Astrocyte (in vitro differentiated cells and primary cell): Measurements from ENCODE around the gene CYB5B. TPM values are rescaled to one million over a fixed set of nuclear protein-coding genes. Genes with fewer than 3 reads are reported as not detected.

Experiments used
- DNase-seq: peaks from one replicate; pipeline ENCODE4 v3.0.0-alpha.2; 2010; ENCODE audit warnings: low read depth
- FAIRE-seq: peaks from 2 replicates; lab custom pipeline; 2011; peaks lifted over from hg19 to GRCh38; lab: Jason Lieb, UNC
- H2AFZ ChIP-seq: 2 replicates; pipeline ENCODE4 v1.6.0; 2012; ENCODE audit warnings: low read depth, low read length, inconsistent platforms
- H3K27ac ChIP-seq: 2 replicates; pipeline ENCODE4 v1.5.1; 2011; ENCODE audit warnings: low read depth, low read length, inconsistent platforms
- H3K27me3 ChIP-seq: 2 replicates; pipeline ENCODE4 v1.6.0; 2011; ENCODE audit warnings: low read length, inconsistent platforms; ENCODE audit not compliant: insufficient read depth
- H3K36me3 ChIP-seq: 2 replicates; pipeline ENCODE4 v1.5.1; 2011; ENCODE audit warnings: low read length, inconsistent platforms; ENCODE audit not compliant: insufficient read depth
- H3K4me1 ChIP-seq: 2 replicates; pipeline ENCODE4 v1.5.1; 2011; ENCODE audit warnings: low read length, inconsistent platforms; ENCODE audit not compliant: insufficient read depth
- H3K4me2 ChIP-seq: 2 replicates; pipeline ENCODE4 v1.6.0; 2012; ENCODE audit warnings: low read length, inconsistent platforms
- H3K4me3 ChIP-seq: 2 replicates; pipeline ENCODE4 v1.5.1; 2011; ENCODE audit warnings: low read depth, mild to moderate bottlenecking, low read length, inconsistent platforms; ENCODE audit not compliant: insufficient read depth
- H3K79me2 ChIP-seq: 2 replicates; pipeline ENCODE4 v1.6.0; 2012; ENCODE audit warnings: mild to moderate bottlenecking, low read length, inconsistent platforms; ENCODE audit not compliant: insufficient read depth
- H3K9ac ChIP-seq: 2 replicates; pipeline ENCODE4 v1.6.0; 2012; ENCODE audit warnings: mild to moderate bottlenecking, low read length, inconsistent platforms
- H3K9me3 ChIP-seq: 2 replicates; pipeline ENCODE4 v1.5.1; 2012; ENCODE audit warnings: low read depth, mild to moderate bottlenecking, low read length, inconsistent platforms; ENCODE audit not compliant: insufficient read depth
- H4K20me1 ChIP-seq: 2 replicates; pipeline ENCODE4 v1.6.0; 2012; ENCODE audit warnings: low read length, inconsistent platforms; ENCODE audit not compliant: insufficient read depth
- H3K27ac Mint-ChIP-seq: one replicate; pipeline ENCODE4 v1.8.0; 2021; ENCODE audit warnings: mild to moderate bottlenecking, mixed read lengths; ENCODE audit not compliant: unreplicated experiment
- H3K27me3 Mint-ChIP-seq: one replicate; pipeline ENCODE4 v1.8.0; 2021; ENCODE audit warnings: low read depth, mixed read lengths; ENCODE audit not compliant: unreplicated experiment
- H3K36me3 Mint-ChIP-seq: one replicate; pipeline ENCODE4 v1.8.0; 2021; ENCODE audit warnings: low read depth, mixed read lengths; ENCODE audit not compliant: unreplicated experiment
- H3K4me1 Mint-ChIP-seq: one replicate; pipeline ENCODE4 v1.8.0; 2021; ENCODE audit warnings: low read depth, mixed read lengths; ENCODE audit not compliant: unreplicated experiment
- H3K4me3 Mint-ChIP-seq: one replicate; pipeline ENCODE4 v1.8.0; 2021; ENCODE audit warnings: mild to moderate bottlenecking, moderate library complexity, mixed read lengths; ENCODE audit not compliant: unreplicated experiment
- H3K9me3 Mint-ChIP-seq: one replicate; pipeline ENCODE4 v1.8.0; 2021; ENCODE audit warnings: mild to moderate bottlenecking, mixed read lengths; ENCODE audit not compliant: unreplicated experiment
- CTCF ChIP-seq: IDR thresholded peaks from 2 replicates; pipeline ENCODE4 v1.5.1; 2011; ENCODE audit warnings: low read depth, mild to moderate bottlenecking, inconsistent platforms, low read length, moderate library complexity; ENCODE audit not compliant: insufficient read depth
- EZH2 ChIP-seq: IDR thresholded peaks from 2 replicates; pipeline ENCODE4 v1.6.1; 2012; ENCODE audit warnings: mild to moderate bottlenecking, low read length, inconsistent platforms; ENCODE audit not compliant: insufficient read depth
- total RNA-seq: library from RNA; stranded (reverse); gene quantifications from 2 replicates; pipeline ENCODE4 v1.2.1, GENCODE V29; 2021

Gene CYB5B
- total RNA-seq, 1 donor from 2014 or later: 149 TPM

- Histone ChIP-seq H3K9me3 (no peaks in the 10 kb centered on the region), H3K4me1 (peaks cover 33% of the 10 kb centered on the region), H3K27me3 (no peaks in the 10 kb centered on the region), H2AFZ (no peak overlapping the region), H3K4me2 (no peak overlapping the region), H4K20me1 (no peaks in the 10 kb centered on the region), H3K79me2 (no peaks in the 10 kb centered on the region), H3K27ac (no peak overlapping the region), H3K36me3 (no peaks in the 10 kb centered on the region), H3K4me3 (no peak overlapping the region), H3K9ac (no peak overlapping the region)
- H3K27me3 Mint-ChIP-seq: no peaks in the 10 kb centered on the region
- DNase-seq: no peak
- no peak overlapping the region for H3K4me3 Mint-ChIP-seq
- TF ChIP-seq CTCF (no peak), EZH2 (no peak)
- no peak overlapping the region for H3K27ac Mint-ChIP-seq
- no peak for FAIRE-seq
- peaks cover 11% of the 10 kb centered on the region for H3K4me1 Mint-ChIP-seq
- H3K9me3 Mint-ChIP-seq: peaks cover 3% of the 10 kb centered on the region
- no peaks in the 10 kb centered on the region for H3K36me3 Mint-ChIP-seq
These were observed 16.6 kb upstream of the CYB5B start for GRCh38 chr16:69407702-69408323.

GRCh38 chr16:69408475-69408874 is 15.9 kb upstream of the CYB5B start:
- H3K4me2 ChIP-seq: no peak overlapping the region

More at GRCh38 chr16:69408475-69408874, 15.9 kb upstream of the CYB5B start:
- Mint-ChIP-seq H3K4me1 (peaks cover 11% of the 10 kb centered on the region), H3K27ac (no peak overlapping the region), H3K4me3 (no peak overlapping the region), H3K36me3 (no peaks in the 10 kb centered on the region), H3K9me3 (peaks cover 3% of the 10 kb centered on the region), H3K27me3 (no peaks in the 10 kb centered on the region)
- no peak overlapping the region for H3K9ac ChIP-seq
- FAIRE-seq (no peak), DNase-seq (no peak)
- peaks cover 33% of the 10 kb centered on the region for H3K4me1 ChIP-seq
- no peaks in the 10 kb centered on the region for H3K27me3 ChIP-seq
- no peak overlapping the region for H3K4me3 ChIP-seq
- no peaks in the 10 kb centered on the region for H3K9me3 ChIP-seq
- no peak overlapping the region for H3K27ac ChIP-seq
- no peaks in the 10 kb centered on the region for H4K20me1 ChIP-seq
- TF ChIP-seq CTCF (no peak), EZH2 (no peak)
- H3K79me2 ChIP-seq: no peaks in the 10 kb centered on the region
- H2AFZ ChIP-seq: no peak overlapping the region
- no peaks in the 10 kb centered on the region for H3K36me3 ChIP-seq
